GM20000 (cell line): ENCODE data around the gene AGPAT2.
A peak's percentile ranks its signal among the peaks of the same experiment; 100 is the strongest.

ENCODE experiments used
- DNase-seq: peaks from one replicate; pipeline ENCODE4 v3.0.0; 2012; ENCODE audit warnings: low spot score
- CTCF ChIP-seq: IDR thresholded peaks from 2 replicates; pipeline ENCODE4 v1.5.1; 2012; ENCODE audit warnings: mild to moderate bottlenecking, control low read depth; ENCODE audit errors: extremely low read depth, missing control alignments

AGPAT2 gene

DNA sequence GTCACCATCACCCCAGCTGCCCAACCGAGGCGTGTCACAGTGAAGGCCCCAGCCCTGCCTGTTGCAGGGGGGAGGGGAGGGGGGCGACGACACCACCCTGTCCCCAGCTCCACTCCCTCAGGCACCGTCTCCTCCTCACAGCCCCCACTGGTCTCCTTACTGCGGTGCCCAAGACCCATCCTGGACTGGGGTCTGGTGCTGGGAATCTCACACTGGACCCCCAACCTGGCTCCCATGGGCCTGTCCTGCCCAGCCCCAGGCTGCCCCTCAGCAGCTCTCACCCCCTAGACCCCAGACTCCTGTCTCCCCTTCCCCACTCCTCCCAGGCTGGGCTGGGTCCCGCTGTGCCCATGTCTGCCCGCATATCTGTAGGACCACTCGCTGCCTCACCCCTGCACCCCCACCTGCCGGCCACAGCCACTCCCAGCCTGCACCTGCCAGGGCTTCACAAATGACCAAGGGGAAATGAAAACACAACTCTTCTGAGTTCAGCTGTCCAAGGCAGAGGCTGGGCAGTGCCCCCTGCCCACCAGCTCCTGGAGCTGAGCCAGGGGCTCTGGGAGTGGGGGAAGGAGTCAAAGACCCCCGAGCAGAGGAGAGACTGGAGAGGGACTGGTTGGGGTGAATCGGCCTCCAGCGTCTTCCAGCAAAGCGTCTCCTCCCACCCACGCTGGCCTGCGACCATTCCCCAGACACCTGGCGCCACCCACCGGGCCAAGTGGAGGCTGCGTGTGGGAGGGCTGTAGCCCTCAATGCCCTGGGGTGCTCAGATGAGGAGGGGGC is 57.2 kb downstream of the AGPAT2 start:
- DNase-seq: peak; percentile 85
- peak; percentile 67 for TF ChIP-seq CTCF

GRCh38 chr9:136629001-136629878 is 58.0 kb downstream of the AGPAT2 start:
- TF ChIP-seq CTCF: no peak

GRCh38 chr9:136628268-136628667 is 59.0 kb downstream of the AGPAT2 start:
- no peak for DNase-seq
- no peak for TF ChIP-seq CTCF

More at GRCh38 chr9:136629001-136629878, 58.0 kb downstream of the AGPAT2 start:
- DNase-seq: no peak

DNA sequence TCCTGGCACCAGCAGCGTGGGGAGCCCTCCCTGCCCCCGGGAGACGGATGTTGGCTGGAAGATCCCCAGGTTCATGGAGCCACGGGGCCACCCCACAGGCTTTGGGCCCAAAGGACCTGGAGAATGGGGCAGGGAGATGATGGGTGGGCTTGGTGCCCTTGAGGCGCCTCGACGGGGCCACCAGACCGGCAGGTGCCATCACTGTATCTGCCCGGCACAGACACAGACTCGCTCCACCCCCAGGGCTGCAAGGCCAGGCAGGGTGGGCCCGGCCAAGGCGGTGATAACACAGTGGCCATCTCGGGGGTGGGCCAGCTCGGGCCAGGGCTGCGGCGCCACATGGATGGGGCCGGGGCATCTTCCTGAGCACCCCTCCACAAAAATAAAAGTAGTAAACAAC is 59.6 kb downstream of the AGPAT2 start:
- DNase-seq: no peak

DNA sequence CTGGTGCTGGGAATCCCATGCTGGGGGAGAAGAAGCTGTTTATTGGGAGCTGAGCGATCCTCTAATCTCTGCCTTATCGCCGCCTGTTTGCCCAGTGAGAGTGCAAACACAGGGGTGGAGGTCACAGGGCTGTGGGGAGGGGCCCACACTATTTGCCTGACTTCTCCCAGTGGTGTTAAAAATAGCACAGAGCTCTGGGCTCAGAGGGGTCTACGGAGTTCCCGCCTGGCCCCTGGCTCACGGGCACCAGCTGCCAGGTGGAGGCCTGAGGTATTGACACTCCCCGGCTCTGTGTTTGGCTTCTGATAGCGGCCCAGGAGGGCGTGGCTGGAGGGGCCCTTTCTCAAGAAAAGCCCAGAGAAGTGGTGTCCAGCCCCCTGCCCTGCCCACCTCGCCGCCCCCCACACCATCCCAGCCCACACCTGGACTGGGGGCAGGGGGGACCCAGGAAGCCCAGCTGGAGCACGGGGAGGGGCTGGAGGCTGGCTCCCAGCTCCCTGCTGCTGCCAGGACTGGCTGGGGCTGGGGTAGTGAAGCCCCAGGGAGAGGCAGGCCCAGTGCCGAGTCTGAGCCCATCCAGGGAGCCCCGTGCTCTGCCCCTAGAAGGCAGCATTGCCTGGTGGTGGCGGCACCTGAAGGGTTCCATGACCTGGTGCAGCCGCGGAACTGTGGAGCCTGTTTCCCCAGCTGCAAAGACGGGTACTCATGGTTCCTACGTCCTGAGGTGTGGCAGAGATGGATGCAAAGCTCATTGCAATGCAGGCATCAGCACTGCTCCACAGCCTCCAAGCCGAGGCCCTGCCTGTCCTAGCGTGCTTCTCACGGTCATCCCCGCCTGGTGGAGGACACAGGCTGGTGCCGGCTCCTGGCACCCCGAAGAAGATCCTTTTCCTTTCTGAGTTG is 60.3 kb downstream of the AGPAT2 start:
- no peak for DNase-seq
- no peak for TF ChIP-seq CTCF

More for the DNA sequence above, 59.6 kb downstream of the AGPAT2 start:
- TF ChIP-seq CTCF: no peak

DNA sequence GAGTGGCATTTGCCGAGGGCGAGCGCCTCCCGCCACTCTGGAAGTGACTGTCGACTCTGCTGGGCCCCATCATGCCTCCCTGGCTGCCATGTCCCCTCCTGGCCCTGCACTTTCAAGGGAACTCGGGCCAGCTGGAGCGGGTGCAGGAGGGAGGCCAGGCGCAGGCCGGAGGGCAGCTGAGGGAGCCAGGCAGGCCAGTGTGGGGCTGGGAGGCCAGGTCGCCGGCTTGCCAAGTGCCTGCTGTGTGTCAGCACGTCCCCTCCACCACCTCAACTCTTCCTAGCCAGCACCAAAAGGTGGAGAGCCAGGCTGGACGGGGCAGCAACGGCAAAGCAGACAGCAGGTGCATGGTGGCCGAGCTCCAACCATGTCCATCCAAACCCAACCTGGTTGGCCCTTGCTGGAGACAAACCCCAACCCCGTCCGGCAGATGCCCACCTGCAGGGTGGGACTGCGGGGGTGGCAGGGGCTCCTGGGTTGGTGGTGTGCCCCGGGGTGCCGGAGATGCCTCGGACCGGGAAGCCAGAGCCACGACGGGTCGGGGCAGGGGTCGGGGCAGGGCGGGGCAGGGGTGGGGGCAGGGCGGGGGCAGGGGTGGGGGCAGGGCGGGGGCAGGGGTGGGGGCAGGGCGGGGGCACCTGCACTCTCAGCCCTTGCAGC is 61.1 kb downstream of the AGPAT2 start:
- TF ChIP-seq CTCF: no peak
- DNase-seq: no peak
